Retinal pigment epithelial cell (primary cell): ENCODE data around the gene FRMD4A.
A peak's percentile ranks its signal among the peaks of the same experiment; 100 is the strongest.

Source experiments
- DNase-seq: peaks from one replicate; pipeline ENCODE4 v3.0.0-alpha.2; 2010; ENCODE audit warnings: low read depth
- H3K4me3 ChIP-seq: 2 replicates; pipeline ENCODE4 v1.5.1; 2011; ENCODE audit warnings: mild to moderate bottlenecking, low read length, control low read depth, moderate library complexity
- TF ChIP-seq, protein P1 (sequence below): conservative IDR thresholded peaks from 2 replicates; pipeline ENCODE4 v1.5.1; 2011; ENCODE audit warnings: low read depth, low read length, control low read depth, inconsistent platforms

Gene FRMD4A

DNA sequence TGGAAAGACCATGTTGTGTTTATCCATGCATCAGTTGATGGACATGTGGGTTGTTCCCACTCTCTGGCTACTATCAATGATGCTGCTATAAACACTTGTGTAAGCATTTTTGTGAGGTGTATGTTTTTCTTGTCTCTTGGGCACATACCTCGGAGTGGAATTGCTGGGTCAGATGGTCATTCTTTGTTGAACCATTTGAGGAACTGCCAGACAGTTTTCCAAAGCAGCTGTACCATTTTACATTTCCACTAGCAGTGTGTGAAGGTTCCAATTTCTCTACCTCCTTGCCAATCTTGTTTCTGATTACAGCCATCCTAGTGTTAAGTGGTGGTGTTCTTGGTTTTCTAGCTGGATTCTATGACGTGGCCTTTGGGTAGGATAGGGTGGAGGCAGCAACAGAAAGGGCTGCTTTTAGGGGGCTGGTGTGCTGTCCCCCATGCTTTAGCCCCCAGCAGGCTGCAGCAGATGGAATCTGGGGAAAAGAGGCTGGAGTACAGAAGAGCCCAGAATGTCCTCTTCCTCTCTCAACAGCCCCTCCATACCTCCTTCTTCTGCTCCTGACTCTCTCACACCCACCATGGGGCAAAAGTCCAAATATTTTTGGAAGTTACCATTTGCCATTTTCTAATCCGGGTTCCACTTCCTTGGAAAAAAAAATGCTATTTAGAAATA lies 352.7 kb downstream of the FRMD4A start:
- DNase-seq: no peak
- no peak overlapping the region for H3K4me3 ChIP-seq
- TF ChIP-seq, protein P1, sequence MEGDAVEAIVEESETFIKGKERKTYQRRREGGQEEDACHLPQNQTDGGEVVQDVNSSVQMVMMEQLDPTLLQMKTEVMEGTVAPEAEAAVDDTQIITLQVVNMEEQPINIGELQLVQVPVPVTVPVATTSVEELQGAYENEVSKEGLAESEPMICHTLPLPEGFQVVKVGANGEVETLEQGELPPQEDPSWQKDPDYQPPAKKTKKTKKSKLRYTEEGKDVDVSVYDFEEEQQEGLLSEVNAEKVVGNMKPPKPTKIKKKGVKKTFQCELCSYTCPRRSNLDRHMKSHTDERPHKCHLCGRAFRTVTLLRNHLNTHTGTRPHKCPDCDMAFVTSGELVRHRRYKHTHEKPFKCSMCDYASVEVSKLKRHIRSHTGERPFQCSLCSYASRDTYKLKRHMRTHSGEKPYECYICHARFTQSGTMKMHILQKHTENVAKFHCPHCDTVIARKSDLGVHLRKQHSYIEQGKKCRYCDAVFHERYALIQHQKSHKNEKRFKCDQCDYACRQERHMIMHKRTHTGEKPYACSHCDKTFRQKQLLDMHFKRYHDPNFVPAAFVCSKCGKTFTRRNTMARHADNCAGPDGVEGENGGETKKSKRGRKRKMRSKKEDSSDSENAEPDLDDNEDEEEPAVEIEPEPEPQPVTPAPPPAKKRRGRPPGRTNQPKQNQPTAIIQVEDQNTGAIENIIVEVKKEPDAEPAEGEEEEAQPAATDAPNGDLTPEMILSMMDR: no peak

DNA sequence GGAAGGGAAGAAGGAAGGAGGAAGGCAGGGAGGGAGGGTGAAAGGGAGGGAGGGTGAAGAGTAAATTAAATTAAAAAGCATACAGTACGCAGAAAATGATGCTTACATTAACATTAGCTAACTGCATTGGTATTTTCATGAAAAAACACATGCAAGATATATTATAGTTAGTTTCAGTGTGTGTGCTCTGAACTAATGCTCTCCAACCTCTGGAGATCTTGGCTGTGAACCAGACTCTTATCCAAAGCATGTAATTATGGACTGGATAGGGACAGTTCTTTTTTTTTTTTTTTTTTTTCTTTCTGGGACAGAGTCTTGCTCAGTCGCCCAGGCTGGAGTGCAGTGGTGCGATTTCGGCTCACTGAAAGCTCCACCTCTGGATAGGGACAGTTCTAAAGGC lies 357.0 kb downstream of the FRMD4A start:
- no peak overlapping the region for H3K4me3 ChIP-seq
- TF ChIP-seq, protein P1: no peak
- no peak for DNase-seq

DNA sequence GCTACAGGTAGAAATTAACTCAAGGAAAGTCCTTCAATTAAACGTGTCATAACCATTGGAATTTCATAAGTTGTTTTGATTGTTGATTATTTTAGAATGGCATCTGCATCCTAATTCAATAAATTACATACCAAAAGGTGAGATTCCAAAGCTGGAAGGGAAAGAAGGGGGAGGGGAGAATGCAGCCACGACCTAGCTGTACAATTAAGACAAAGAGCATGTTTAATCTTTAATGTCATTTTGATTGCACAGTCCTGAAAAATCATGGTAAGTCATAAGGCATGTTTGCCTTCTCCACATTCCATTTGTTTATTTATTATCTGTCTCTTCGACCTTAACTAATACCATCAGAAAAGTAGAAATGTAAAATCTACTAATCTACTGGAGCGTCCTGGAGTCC lies 358.1 kb downstream of the FRMD4A start:
- no peak for DNase-seq
- TF ChIP-seq, protein P1: no peak
- H3K4me3 ChIP-seq: no peak overlapping the region

DNA sequence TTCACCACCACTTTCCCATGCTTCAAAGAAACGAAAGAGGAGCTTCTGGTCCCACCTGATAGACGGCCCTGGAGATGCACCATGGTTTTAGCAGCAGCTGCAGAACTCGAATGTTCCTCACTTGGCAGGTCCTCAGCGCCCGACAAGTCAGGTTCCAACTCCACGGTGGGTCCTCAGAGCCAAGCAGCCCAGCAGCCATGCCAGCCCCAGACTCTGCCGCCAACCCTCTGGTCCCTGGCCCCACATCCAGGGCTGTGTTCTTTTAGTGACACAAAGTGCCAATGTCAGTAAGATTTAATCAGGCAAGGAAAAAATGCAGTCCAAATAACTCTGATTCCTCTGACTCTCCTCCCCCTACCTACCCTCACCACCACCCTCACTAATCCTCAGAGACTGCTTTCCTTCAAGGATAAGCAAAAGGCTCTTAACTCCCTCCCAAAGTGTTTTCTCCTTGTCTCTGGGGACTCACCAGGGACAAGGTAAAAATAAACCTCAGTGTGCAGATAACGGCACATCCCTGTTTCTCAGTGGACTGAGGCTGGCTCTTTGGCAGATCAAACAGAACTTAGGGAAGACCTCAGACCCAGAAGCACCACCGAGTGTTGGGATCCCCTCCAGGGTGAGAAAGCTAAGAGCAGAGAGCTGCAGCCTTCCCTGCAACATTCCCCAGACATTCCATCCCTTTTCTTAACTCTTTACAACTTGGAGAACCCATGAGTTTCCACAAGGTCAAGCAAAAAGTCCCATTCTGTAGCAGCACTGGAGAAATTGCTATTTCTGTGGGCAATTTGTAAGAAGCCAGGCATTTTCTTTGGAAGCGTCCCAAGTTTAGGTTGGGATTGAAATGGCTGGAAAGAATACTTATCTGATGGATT lies 358.9 kb downstream of the FRMD4A start:
- no peak for DNase-seq
- TF ChIP-seq, protein P1: no peak
- peak overlapping the region; percentile 49 for H3K4me3 ChIP-seq

DNA sequence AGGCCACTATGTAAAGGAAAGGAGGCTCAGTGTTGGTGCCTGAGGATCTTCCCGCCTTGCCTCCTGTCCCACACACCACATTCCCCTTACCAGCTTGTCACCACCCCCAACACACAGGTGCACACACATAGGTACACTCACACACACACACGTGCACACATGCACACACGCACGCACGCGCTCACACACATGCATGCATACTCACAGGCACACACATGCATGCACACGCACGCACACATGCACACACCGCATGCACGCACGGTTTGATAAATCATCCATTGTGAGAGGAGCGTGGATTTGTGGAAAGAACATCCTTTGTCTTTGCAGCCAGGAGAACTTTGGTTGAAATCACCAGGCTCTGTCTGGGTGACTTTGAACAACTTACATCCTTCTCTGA lies 359.8 kb downstream of the FRMD4A start:
- peak overlapping the region; percentile 49 for H3K4me3 ChIP-seq
- TF ChIP-seq, protein P1: no peak
- no peak for DNase-seq

DNA sequence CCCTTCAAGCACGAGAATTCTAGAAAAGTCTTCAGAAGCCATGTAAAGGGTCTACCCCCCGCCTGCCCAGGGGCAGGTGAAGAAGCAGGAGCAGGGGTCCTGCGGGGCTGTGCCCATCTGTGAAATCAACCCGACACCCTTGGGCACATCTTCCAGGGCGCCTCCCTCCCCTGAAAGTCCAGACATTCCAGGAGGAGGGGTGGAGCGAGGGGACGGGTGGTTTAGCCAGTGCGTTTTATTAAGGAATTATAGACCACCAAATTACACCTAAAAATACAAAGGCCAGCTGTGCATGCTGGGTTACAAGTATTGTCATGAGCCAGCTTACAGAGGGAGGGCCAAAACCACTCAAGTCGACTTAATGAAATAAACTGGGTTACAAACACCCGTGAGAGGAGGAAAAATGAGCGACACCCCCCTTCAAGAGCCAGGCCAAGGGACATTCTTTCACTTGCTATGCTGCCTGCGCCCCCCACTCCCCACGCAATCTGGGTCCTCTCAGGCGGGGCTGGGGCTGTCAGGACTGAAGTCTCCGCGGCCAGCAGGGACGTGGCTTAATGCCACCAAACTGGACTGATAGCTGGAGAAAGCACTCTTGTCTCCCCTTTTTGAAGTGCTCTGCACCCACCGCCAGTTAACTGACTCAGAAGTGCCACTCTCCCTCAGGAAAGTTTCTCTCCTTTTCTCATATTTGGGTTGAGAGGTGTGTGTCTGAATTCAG lies 360.3 kb downstream of the FRMD4A start:
- TF ChIP-seq, protein P1: no peak
- peak overlapping the region; percentile 49 for H3K4me3 ChIP-seq
- DNase-seq: no peak
